Thymus (tissue), 11 donors: ENCODE data around the gene CCDC201. TPM values are rescaled to one million over a fixed set of nuclear protein-coding genes. Genes with fewer than 3 reads are reported as not detected.

ENCODE experiments used
- DNase-seq, 9 donors: peaks; one replicate each; pipeline ENCODE4 v3.0.0-alpha.2; 2013; ENCODE audit warnings: low spot score in 9 of 9, low read depth in 6 of 9, missing footprints in 1 of 9
- H3K27ac ChIP-seq, 2 donors: one replicate each; pipeline ENCODE4 v1.5.1; 2013; ENCODE audit warnings: control low read depth in 1 of 2, low read depth in 1 of 2, low read length in 1 of 2, mild to moderate bottlenecking in 1 of 2, moderate library complexity in 1 of 2
- H3K27me3 ChIP-seq, 2 donors: one replicate each; pipeline ENCODE4 v1.5.1; 2013; ENCODE audit warnings: low read length in 1 of 2; ENCODE audit not compliant: control insufficient read depth in 2 of 2, insufficient read depth in 1 of 2
- H3K36me3 ChIP-seq, 2 donors: one replicate each; pipeline ENCODE4 v1.5.1; 2013; ENCODE audit warnings: low read length in 1 of 2, mild to moderate bottlenecking in 1 of 2, moderate library complexity in 1 of 2; ENCODE audit not compliant: control insufficient read depth in 2 of 2, insufficient read depth in 2 of 2
- H3K4me1 ChIP-seq, 2 donors: one replicate each; pipeline ENCODE4 v1.5.1; 2013; ENCODE audit warnings: low read length in 2 of 2; ENCODE audit not compliant: control insufficient read depth in 2 of 2, insufficient read depth in 2 of 2
- H3K4me3 ChIP-seq, 2 donors: one replicate each; pipeline ENCODE4 v1.5.1; 2013; ENCODE audit warnings: low read length in 2 of 2, control low read depth in 1 of 2, mild to moderate bottlenecking in 1 of 2
- H3K9me3 ChIP-seq, 2 donors: one replicate each; pipeline ENCODE4 v1.5.1; 2013; ENCODE audit warnings: low read length in 1 of 2, mild to moderate bottlenecking in 1 of 2; ENCODE audit not compliant: control insufficient read depth in 2 of 2, insufficient read depth in 1 of 2
- WGBS: extraction: QIAGEN DNeasy Blood & Tissue Kit; methylation state at CpG from one replicate; pipeline ENCODE4 v1.1.7; 2013; 5-methylcytosine and 5-hydroxymethylcytosine counted together
- polyA plus RNA-seq: library from polyadenylated mRNA; stranded (reverse); fragments of 200-250 nt; gene quantifications from one replicate; pipeline ENCODE4 v1.2.3, GENCODE V29; 2013
- total RNA-seq: library from RNA; stranded (reverse); fragments of 120-200 nt; gene quantifications from one replicate; pipeline ENCODE4 v1.2.4, GENCODE V29; 2013
- donor health status: healthy.

The CCDC201 gene
- total and polyA plus RNA-seq, 2 donors = under 0.01 to 0.09 TPM

DNA sequence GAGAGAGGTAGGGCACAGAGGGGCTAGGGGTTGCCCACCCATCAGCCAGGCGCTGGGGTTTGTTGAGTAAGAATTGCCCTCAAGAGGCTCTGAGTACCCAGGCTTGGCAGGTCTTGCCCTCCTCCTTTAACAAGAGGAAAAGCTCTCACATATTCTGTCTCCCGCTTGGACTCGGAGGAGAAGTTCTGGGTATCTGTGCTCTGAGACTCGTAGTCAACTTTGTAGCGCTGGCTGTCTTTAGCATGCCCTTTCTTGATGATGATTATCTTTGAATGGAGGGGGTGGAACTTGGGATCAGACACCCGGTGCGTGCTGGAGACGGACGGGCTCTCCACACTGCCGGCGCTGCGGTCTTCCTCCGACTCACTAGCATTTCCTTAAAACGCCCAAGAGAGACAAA, 44.2 kb upstream of the CCDC201 start:
- H3K27me3 ChIP-seq = peaks cover 31 to 45% of the 10 kb centered on the region in 2 donors
- no peaks in the 10 kb centered on the region for H3K9me3 ChIP-seq
- H3K27ac ChIP-seq = no peak overlapping the region
- H3K4me1 ChIP-seq = peaks cover 0 to 2% of the 10 kb centered on the region in 2 donors
- no peak for DNase-seq
- no peak overlapping the region for H3K4me3 ChIP-seq
- H3K36me3 ChIP-seq = no peaks in the 10 kb centered on the region
- 87% methylated on average over 14 of the region's 14 CpGs for WGBS

- Histone ChIP-seq H3K36me3 (no peaks in the 10 kb centered on the region), H3K4me3 (no peak overlapping the region), H3K9me3 (no peaks in the 10 kb centered on the region), H3K27ac (no peak overlapping the region), H3K4me1 (peaks cover 0 to 2% of the 10 kb centered on the region in 2 donors), H3K27me3 (peaks cover 16 to 32% of the 10 kb centered on the region in 2 donors)
- 94% methylated on average over 3 of the region's 3 CpGs for WGBS
- no peak for DNase-seq
Observed at GRCh38 chr7:45915606-45916005, 42.7 kb upstream of the CCDC201 start.

- WGBS = 95% methylated on average over 12 of the region's 12 CpGs
- no peaks in the 10 kb centered on the region for H3K36me3 ChIP-seq
- H3K4me3 ChIP-seq = no peak overlapping the region
- no peak for DNase-seq
- peaks cover 9 to 25% of the 10 kb centered on the region in 2 donors for H3K27me3 ChIP-seq
- peaks cover 0 to 2% of the 10 kb centered on the region in 2 donors for H3K4me1 ChIP-seq
- no peaks in the 10 kb centered on the region for H3K9me3 ChIP-seq
- H3K27ac ChIP-seq = no peak overlapping the region
Observed at GRCh38 chr7:45914911-45915310, 42.0 kb upstream of the CCDC201 start.

DNA sequence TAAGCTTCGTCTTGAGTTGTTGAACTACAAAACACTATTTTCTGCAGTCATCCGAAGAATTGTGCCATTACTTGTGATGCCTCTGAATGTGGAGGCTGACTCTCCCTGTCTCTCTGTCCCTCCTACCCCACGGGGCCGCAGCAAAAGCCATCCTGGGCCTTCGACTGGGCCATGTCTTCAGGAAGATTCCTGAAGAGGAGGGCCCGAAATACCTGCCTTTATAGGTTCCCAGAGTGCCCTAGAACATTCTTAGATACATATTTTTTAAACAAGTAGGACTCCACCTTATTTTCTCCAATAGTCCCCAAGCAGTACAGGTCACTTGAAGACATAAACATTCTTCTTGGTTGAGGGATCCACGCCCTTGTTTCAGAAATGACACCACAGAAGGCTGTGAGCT, 40.1 kb upstream of the CCDC201 start:
- H3K9me3 ChIP-seq = no peaks in the 10 kb centered on the region
- no peak overlapping the region for H3K27ac ChIP-seq
- no peaks in the 10 kb centered on the region for H3K36me3 ChIP-seq
- DNase-seq = no peak
- 90% methylated on average over 7 of the region's 7 CpGs for WGBS
- peaks cover 0 to 7% of the 10 kb centered on the region in 2 donors for H3K27me3 ChIP-seq
- H3K4me1 ChIP-seq = peaks cover 0 to 2% of the 10 kb centered on the region in 2 donors
- no peak overlapping the region for H3K4me3 ChIP-seq

- H3K4me3 ChIP-seq = no peak overlapping the region
- no peaks in the 10 kb centered on the region for H3K36me3 ChIP-seq
- DNase-seq = no peak
- H3K27me3 ChIP-seq = no peaks in the 10 kb centered on the region
- H3K9me3 ChIP-seq = no peaks in the 10 kb centered on the region
- H3K4me1 ChIP-seq = no peaks in the 10 kb centered on the region
- no peak overlapping the region for H3K27ac ChIP-seq
- WGBS = 91% methylated on average over 9 of the region's 9 CpGs
Observed at GRCh38 chr7:45911311-45911710, 38.4 kb upstream of the CCDC201 start.

GRCh38 chr7:45910855-45911254, 38.0 kb upstream of the CCDC201 start:
- H3K36me3 ChIP-seq = no peaks in the 10 kb centered on the region
- no peaks in the 10 kb centered on the region for H3K4me1 ChIP-seq
- WGBS = 92% methylated on average over 3 of the region's 3 CpGs
- no peak for DNase-seq
- no peak overlapping the region for H3K4me3 ChIP-seq
- no peak overlapping the region for H3K27ac ChIP-seq
- H3K9me3 ChIP-seq = no peaks in the 10 kb centered on the region
- no peaks in the 10 kb centered on the region for H3K27me3 ChIP-seq

GRCh38 chr7:45909561-45909960, 36.7 kb upstream of the CCDC201 start:
- Histone ChIP-seq H3K27me3 (no peaks in the 10 kb centered on the region), H3K4me1 (no peaks in the 10 kb centered on the region), H3K27ac (no peak overlapping the region), H3K9me3 (no peaks in the 10 kb centered on the region), H3K36me3 (no peaks in the 10 kb centered on the region), H3K4me3 (no peak overlapping the region)
- no peak for DNase-seq

DNA sequence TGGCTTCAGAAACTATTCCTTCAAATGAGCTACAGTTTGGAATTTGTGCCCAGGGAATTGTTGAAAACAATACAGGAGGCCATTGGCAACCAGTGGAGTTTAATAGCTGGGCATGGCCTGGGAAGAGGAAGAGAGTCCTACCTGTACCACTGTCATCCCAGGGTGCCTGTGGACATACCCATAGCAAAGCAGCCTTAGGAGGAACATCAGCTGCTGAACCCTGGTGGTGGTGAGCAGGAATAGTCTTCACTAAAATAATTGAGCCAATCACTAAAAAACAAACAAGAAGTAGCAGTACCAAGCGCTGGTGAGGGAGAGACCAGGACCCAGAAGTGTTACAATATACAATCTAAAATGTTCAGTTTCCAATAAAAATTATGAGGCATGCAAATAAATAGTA, 29.9 kb upstream of the CCDC201 start:
- Histone ChIP-seq H3K27me3 (no peaks in the 10 kb centered on the region), H3K4me1 (no peaks in the 10 kb centered on the region), H3K9me3 (no peaks in the 10 kb centered on the region), H3K36me3 (no peaks in the 10 kb centered on the region), H3K27ac (no peak overlapping the region), H3K4me3 (no peak overlapping the region)
- 98% methylated on average over 1 of the region's 1 CpG for WGBS
- DNase-seq = no peak

- no peak overlapping the region for H3K4me3 ChIP-seq
- H3K4me1 ChIP-seq = no peaks in the 10 kb centered on the region
- 98% methylated on average over 1 of the region's 1 CpG for WGBS
- H3K9me3 ChIP-seq = no peaks in the 10 kb centered on the region
- H3K36me3 ChIP-seq = no peaks in the 10 kb centered on the region
- no peak overlapping the region for H3K27ac ChIP-seq
- no peaks in the 10 kb centered on the region for H3K27me3 ChIP-seq
- DNase-seq = no peak
Observed at GRCh38 chr7:45901566-45901965, 28.7 kb upstream of the CCDC201 start.

DNA sequence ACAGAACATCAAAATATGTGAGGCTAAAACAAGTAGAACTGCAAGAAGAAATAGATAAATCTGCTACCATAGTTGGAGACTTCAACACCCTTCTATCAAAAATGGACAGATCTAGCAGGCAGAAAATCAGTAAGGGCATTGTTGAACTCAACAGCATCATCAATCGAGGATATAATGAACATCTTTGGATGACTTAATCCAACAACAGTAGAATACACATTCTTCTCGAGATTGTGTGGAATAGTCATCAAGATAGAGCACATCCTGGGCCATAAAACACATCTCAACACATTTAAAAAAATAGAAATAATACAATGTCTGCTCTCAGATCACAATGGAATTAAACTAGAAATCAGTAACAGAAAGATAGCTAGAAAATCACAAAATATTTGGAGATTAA, 25.3 kb upstream of the CCDC201 start:
- no peaks in the 10 kb centered on the region for H3K9me3 ChIP-seq
- no peak overlapping the region for H3K4me3 ChIP-seq
- 86% methylated on average over 2 of the region's 2 CpGs for WGBS
- no peaks in the 10 kb centered on the region for H3K27me3 ChIP-seq
- no peak overlapping the region for H3K27ac ChIP-seq
- H3K36me3 ChIP-seq = no peaks in the 10 kb centered on the region
- no peaks in the 10 kb centered on the region for H3K4me1 ChIP-seq
- DNase-seq = no peak
